Measurements from ENCODE around the gene WFDC1.

The WFDC1 gene

DNA sequence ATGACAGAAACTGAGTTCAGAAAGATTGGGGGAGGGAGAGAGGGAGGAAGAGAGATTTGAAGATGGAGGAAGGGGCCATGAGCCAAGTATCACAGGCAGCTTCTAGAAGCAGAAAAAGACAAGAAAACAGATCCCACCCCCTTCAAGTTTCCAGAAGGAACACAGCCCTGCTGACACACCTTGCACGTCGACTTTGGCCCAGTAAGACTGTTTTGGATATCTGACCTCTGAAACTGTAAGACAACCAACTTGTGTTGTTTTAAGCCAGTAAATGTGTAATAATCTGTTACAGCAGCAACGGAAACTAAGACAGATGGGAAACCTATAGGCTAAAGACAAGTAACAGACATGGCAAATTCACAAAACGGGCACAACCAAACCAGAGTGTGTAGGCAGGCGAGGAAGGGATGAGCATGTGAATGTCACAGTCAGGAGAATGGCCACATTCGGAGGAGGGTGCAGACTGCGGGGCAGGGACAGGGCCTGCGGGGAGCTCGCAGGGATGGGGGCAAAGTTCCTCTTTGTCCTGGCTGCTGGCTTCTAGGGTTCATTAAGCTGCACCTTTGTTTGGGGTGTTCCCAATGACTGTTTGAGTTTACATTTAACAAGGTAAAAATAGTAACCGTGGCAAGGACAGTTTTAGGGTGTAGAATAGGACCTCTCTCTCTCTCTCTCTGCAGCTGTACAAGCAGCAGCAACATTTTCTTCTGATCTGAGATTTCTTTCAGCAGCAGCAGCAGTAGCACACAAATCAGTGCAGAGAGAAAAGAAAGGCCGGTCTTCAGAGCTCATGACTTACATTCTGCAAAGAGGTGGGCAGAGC, 55.4 kb downstream of the WFDC1 start:
- DNase-seq (ENCODE audit: low read depth in 2 of 2, low spot score in 1 of 2) = no peak

DNA sequence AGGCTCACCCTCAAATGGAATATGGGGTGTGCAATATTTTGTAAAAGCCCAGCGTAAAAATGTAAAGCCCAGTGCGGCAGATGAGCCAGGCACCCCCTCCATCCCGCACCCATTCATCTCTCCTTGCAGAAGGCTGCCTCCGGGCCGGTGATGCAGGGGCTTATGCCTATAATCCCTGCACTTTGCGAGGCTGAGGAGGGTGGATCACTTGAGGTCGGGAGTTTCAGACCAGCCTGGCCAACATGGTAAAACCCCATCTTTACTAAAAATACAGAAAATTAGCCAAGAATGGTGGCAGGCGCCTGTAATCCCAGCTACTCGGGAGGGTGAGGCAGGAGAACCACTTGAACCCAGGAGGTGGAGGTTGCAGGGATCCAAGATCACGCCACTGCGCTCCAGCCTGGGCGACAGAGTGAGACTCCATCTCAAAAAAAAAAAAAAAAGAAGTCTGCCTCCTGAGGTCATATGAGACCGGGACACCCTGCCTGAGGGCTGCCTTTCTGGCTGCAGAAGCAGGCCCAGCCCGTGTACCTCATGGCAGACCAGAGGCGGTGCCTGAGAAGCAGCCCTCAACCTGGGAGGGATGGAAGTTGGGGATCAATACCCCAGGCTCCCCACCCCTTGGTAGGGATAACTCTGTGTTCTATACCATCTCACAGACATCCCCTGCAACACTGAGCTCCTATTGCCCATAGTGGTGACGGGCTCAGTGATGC, 56.2 kb downstream of the WFDC1 start:
- no peak for DNase-seq (ENCODE audit: low read depth in 2 of 2, low spot score in 1 of 2)

DNA sequence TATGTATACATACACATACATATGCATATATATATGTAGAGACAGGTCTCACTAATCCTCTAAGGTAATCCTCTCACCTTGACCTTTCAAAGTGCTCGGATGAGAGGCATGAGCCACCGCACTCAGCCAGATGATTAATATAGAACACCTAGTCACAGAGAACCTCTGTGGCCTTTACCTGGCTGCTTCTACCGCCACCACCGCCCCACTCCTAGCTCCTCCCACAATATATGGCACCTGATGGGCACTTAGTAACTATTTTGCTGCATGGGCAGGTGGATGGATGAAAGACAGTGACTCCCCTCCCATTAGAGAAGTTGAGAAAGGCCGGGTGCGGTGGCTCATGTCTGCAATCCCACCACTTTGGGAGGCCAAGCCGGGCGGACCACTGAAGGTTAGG, 57.0 kb downstream of the WFDC1 start:
- no peak for DNase-seq (ENCODE audit: low read depth in 2 of 2, low spot score in 1 of 2)

DNA sequence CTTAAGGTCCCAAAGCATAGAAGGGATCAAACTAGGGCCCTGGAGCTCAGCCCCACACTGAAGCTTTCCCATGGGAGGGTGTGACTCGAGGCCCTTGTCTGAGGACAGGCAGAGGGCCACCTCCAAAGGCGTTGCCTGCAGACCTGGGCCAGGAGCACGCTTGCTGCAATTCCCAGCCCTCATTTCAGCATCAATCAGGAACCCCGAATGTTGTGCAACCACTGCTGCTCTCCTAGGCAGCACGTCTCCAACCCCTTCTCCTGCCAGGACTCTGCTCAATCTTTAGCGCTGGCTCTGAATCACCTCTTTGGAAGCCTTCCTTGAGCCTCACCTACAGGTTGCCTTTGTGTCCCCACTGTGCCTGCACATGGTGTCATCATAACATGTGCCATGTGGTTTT, 59.6 kb downstream of the WFDC1 start:
- DNase-seq (ENCODE audit: low read depth in 2 of 2, low spot score in 1 of 2) = no peak

DNA sequence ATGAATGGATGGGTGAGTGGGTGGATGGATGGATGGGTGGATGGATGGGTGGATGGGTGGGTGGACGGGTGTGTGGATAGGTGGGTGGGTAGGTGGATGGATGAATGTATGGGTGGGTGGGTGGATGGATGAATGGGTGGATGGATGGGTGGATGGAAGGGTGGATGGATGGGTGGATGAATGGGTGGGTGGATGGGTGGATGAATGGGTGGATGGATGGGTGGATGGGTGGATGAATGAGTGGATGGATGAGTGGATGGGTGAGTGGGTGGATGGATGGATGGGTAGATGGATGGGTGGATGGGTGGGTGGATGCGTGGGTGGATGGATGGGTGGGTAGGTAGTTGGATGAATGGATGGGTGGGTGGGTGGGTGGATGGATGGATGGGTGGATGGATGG, 60.5 kb downstream of the WFDC1 start:
- DNase-seq (ENCODE audit: low read depth in 2 of 2, low spot score in 1 of 2) = no peak

DNA sequence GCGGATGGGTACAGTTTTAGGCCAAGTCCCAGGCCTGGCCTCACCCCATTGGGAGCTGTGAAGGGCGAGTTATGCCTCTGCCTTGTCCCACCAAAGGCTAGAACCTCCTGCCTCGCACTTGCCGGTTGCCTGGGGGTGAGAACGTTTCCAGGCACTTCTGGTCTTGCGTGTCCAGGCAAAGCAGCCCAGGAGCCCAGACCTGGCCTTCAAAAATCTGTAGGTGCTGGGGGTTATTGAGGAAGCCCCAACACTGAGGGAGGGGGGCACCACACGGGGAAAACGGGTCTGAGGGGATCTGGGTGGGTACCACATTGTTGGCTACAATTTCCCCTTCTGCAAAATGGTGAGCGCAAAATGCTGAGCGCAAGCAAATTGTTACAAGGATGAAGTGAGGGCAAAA, 61.5 kb downstream of the WFDC1 start:
- no peak for DNase-seq (ENCODE audit: low read depth in 2 of 2, low spot score in 1 of 2)

DNA sequence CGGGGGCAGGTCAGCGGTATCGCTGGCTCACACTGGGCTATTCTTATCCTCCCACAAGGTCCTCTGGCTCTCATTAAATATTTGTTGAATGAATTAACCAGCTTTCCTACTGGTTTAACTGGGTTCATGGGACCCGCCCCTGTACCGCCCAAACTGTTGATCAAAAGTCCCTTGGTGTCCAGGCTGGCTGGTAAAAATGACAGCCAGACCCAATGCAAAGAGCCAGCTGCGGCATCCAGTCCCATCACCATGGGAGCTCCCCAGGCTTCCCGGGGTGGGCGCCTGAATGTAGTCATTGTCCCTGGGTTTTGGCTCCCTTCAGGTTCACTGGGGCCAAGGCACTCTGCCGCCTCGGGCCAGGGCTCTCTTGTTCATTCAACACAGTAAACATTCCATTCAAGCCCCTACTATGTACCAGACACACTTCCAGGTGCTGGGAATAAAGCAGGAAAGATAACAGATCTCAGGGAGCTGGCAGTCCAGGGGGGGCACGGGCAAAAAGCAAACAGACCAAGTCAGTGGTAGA, 62.0 kb downstream of the WFDC1 start:
- no peak for DNase-seq (ENCODE audit: low read depth in 2 of 2, low spot score in 1 of 2)

DNA sequence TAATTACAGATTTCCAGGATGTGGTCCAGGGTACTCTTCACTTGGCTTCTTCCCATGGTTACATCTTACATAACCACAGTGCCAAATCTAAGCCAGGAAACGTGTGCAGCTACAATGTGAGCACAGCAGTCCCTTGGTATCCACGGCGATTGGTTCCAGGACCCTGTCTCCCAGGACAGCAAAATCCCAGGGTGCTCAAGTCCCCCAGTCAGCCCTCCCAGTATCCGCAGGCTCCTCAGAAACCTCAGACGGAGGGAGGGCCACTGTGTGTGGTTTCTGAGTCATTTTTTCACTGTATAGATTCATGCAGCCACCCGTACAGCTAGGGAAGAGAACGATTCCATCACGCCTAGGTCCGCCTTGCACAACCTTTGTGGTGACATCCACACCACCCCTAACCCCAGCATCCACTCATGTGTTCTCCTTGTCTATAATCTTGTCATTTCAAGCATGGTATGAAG, 62.5 kb downstream of the WFDC1 start:
- no peak for DNase-seq (ENCODE audit: low read depth in 2 of 2, low spot score in 1 of 2)

DNA sequence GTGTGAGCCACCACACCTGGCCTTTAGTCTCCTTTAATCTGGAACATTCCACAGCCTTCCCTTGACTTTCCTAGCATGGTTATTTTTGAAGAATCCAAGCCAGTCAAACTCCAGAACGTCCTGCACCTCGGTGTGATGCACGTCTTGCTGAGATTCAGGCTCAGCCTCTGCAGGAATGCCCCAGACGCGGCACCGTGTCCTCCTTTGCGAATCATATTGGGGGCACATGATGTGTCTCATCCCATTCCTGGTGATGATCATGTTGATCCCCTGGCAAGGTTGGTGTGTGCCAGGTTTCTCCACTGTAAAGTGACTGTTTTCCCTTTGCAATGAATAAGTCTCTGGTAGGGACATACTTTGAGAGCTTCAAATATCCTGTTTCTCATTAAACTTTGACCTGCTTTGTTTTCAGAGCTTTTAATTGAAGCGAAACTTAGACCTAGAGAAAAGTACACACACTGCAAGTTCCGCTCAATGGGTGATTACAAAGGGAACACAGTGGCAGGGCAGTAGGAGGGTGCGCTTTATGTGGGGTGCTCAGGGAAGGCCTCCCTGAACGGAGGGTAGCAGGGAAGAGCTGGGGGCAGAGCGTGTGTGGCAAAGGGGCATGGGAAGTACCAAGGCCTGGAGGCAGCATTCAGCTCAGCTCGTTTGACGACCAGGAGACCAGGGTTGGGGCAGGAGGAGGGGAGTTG, 64.1 kb downstream of the WFDC1 start:
- DNase-seq (ENCODE audit: low read depth in 2 of 2, low spot score in 1 of 2) = no peak

DNA sequence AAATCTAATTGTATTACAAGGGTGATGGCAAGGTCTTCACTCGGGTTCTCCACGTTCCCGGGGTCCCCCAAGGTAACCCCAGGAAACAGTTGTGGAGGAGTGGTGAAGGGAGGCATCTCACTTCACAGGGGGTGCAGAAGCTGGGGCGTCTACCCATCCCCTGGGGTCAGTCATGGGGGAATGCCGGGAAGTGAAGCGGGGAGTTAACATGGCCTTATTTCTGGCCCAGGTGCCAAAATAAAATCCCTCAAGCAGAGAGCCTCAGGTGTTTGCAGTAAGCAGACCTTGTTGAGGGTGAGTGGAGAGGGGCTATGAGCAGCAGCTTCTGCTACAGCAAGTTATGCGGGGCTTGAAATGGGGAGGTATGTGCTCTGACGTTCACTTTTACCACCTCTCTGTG, 64.6 kb downstream of the WFDC1 start:
- DNase-seq (ENCODE audit: low read depth in 2 of 2, low spot score in 1 of 2) = no peak

DNA sequence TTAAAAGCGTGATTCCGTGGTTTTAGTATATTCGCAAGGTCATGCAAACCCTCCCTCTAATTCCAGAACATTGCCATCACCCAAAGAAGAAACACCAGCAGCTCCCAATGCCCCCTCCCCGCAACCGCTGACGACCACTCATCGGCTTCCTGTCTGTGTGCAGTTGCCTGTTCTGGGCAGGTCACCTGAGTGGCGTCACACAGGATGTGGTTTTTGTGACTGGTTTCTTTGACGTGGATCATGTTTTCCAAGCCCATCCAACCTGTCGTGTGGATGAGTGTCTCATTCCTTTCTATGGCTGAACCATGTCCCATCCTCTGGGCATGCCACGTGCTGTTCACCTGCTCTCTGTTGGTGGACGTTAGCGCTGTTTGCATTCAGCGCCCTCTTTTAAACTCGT, 65.5 kb downstream of the WFDC1 start:
- no peak for DNase-seq (ENCODE audit: low read depth in 2 of 2, low spot score in 1 of 2)

DNA sequence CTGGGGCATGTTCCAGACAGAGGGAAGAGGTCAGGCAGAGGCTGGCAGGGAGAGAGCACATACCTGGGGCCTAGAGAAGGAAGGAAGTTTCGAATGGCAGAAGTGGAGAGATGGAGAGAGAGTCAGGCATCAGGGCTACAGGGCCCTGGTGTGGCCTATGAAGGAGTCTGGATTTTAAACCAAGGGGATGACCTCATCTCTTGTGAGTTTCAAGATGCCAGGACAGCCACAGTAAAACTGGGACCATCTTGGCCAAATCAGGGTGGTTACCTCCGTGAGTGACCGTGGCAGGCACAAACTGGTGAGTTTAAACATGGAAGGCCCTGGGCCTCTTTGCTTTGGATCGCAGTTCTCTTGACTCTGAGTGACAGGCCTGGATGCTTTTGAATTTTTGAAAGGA, 66.1 kb downstream of the WFDC1 start:
- no peak for DNase-seq (ENCODE audit: low read depth in 2 of 2, low spot score in 1 of 2)

DNA sequence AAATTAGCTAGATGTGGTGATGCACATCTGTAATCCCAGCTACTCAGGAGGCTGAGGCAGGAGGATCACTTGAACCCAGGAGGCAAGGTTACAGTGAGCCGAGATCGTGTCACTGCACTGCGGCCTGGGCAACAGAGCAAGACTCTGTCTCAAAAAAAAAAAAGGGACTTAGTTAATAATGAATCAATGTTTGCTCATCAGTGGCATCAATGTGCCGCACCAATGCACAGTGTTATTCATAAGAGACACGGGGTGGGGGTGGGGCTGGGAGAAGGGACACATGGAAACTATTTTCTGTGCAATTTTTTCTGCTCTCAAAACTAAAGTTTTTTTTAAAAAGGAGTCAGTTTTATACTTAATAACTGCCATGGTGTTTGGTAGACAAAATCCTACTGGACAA, 66.9 kb downstream of the WFDC1 start:
- DNase-seq (ENCODE audit: low read depth in 2 of 2, low spot score in 1 of 2) = no peak

DNA sequence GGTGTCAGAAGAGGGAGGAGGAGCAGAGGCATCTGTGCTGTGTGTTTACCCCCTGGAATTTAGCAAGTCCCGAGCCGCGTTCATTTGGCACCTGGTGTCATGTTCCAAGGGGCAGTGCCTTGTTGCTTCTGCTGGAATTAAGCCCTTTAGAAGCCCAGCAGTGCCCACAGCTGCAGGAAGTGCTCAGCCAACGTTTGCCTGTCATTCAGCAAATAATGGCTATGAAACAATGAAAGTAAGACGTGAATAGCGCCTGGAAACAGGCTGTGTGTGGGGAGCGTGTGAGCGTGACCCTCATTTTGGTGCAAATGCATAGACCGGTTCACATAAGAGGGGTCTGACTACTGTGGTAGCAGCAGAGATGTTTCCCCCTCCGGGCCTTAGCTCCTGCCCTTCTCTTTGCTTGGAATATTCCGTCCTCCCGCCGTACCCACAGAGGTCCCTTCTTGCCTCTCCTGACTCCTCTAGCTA, 67.8 kb downstream of the WFDC1 start:
- no peak for DNase-seq (ENCODE audit: low read depth in 2 of 2, low spot score in 1 of 2)

DNA sequence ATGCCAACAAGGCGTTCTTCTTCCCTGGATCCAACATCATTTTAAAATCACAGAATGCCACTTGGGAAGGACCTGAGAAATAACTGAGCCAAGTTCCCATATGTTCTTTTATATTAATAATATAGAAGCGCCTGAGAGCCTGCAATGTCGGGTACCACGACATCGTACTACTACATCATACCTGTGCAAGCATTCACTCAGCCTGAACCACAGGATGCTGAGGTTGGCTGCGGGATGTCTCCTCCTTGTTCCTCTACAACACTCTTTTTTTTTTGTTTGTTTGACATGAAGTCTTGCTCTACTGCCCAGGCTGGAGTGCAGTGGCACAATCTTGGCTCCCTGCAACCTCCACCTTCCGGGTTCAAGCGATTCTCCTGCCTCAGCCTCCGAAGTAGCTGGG, 71.5 kb downstream of the WFDC1 start:
- DNase-seq (ENCODE audit: low read depth in 2 of 2, low spot score in 1 of 2) = no peak

DNA sequence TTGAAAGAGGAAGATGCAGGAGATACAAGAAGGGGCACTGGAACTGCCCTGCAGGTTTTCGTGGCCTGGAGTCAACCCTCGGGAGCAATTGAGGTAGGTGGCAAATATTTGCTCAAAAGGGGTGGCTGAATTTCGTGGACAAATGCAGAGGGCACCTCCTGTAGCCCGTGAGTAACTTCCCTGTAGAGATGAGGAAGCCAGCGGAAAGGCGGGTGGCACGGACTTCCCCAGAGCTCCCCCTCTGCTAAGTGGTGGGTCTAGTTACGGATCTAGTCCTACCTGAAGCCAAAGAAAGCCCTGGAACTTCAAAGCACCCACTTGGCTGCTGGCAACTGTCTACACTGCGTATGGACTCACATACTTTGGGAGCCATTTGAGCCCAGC, 72.6 kb downstream of the WFDC1 start:
- no peak for DNase-seq (ENCODE audit: low read depth in 2 of 2, low spot score in 1 of 2)

DNA sequence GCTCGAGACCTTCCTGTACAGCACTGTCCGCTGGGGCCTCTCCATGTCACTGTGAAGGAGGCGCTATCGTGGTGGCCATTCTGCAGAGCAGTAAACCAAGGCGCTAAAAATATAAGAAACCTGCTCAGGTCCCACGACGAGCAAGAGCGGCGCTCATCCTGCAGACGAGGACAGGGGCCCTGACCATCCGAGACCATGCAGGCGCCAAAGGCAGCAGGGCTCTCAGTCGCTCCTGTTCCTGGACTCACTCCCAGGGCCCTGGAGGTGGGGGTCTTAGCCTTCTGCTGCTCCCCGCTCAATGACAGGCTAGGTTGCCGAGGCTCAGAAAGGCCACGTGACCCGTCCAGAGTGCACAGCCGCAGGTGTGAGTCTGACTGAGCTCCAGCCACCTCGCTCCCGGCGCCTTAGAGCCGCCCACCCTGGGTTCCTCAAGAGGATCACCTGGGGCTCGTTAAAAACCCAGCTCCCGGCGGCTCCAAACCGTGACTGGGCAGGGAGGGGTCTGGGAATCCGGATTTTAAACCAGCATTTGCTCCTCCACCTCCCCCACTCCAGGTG, 73.2 kb downstream of the WFDC1 start:
- DNase-seq (ENCODE audit: low read depth in 2 of 2, low spot score in 1 of 2) = no peak

DNA sequence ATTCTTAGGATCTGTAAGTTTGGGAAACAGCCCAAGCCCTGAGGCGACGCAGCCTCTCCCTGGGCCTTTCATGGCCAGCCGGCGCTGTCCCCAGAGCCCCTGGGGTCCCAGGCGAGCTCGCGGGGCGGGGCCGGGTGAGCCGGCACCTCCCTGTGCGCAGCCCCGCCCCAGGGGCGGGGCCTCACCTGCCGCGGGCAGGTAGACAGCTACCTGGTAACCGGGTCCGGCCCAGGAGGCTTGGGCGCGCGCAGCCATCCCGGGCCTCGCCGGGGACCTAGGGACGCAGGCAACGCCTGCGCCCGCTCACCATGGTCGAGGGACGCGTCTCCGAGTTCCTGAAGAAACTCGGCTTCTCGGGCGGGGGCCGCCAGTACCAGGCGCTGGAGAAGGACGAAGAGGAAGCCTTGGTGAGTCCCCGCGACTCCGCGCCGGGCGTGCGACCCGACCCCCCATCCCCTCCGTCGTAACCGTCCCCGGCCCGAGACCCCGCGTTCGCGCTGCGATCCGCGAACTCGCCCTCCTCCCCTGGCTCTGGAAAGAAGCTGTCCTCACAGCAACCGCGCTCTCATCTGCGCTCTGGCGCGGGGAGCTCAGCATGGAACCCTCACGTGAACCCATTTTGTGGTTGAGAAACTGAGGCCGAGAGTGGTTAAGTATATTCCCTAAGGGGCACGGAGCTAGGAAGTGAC, 73.8 kb downstream of the WFDC1 start, which contains the start of gene ATP2C2:
Gene ATP2C2, plus strand, starts transcription at position 231 of the 689 bp plus-strand sequence. Its CDS starts 78 bp downstream, at position 309.
- no peak for DNase-seq (ENCODE audit: low read depth in 2 of 2, low spot score in 1 of 2)

DNA sequence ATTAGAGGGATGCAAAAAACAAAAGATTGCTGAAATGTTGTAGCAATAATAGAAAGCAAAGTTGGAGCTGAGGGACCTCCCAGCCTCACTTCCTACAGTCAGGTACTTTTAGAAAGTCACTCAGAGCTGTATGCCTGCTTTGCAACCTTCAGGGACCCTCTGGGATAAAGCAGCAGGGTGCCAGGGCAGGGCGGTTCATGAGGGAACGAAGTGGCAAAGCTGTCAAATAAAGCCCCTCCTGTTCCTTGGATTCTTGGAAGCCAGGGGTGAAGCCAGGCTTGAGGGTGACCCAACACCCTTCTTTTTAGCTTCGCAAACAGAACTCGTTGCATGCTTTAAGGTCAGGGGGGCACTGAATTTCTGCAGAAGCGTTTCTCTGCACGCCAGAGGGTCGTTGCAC, 74.4 kb downstream of the WFDC1 start:
- DNase-seq (ENCODE audit: low read depth in 2 of 2, low spot score in 1 of 2) = no peak

DNA sequence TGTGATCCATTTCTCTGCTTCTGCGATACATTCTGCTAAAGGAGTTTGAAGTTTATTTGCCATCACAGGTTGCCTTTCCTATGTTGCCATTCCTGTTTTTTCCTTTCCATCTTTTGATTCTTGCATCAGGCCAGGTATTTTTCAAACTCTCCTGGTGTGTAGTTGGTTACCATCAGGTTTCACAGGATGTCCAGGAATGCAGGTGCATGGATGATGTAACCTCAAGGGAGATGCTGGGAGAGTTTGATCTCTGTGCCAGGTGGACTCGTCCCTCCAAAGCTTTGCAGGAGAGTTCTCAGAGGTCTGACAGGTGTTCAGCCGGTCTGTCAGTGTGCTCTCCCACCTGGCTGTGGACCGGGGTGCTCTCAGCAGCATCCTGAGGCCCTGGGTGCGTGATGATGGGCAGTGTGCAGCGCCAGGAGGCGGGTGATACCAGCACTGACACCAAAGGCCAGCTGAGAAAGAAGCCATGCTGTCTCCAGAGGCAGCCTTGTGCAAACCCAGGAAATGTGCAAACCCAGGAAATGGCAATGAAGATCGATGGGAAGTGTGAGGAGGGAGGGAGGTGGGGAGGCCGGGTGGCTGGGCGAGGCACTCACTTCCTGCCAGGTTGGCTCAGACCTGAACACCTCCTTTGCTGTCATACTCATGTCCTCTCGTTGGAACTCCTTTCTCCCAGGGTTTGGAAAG, 75.4 kb downstream of the WFDC1 start:
- DNase-seq (ENCODE audit: low read depth in 2 of 2, low spot score in 1 of 2) = no peak

All from stimulated activated CD8-positive, alpha-beta memory T cell treated with anti-CD3 and anti-CD28 coated beads, Interleukin-4, amount 100 ng/mL, for 1 hour (primary cell).